Measurements from ENCODE around the gene TMEM201. TPM values are rescaled to one million over a fixed set of nuclear protein-coding genes. Genes with fewer than 3 reads are reported as not detected.
"Not testable (repeated sequence)": the region's sequence is repeated elsewhere in the genome, so short reads cannot be mapped to it uniquely, and the experiment has no call there.

Gene TMEM201
- total RNA-seq, 4 donors from 2014 or later = 6.8 to 10.5 (median 8.2) TPM

- WGBS = 82% methylated on average over 5 of the region's 5 CpGs
- Histone ChIP-seq H3K9me3 (no peaks in the 10 kb centered on the region), H3K4me3 (no peak overlapping the region), H3K36me3 (peaks cover 0 to 46% (median 12%) of the 10 kb centered on the region in 4 donors), H3K27me3 (no peaks in the 10 kb centered on the region), H3K4me1 (peaks cover 39 to 66% (median 63%) of the 10 kb centered on the region in 4 donors), H3K27ac (replicated peaks in 1 of 4) (peak overlapping the region in 3 of 4 donors; percentile 77 to 82 (median 77))
- TF ChIP-seq EP300 (IDR thresholded peaks at IDR 0.05) (no peak), CTCF (IDR thresholded peaks at IDR 0.05) (no peak), POLR2AphosphoS5 (IDR thresholded peaks at IDR 0.05) (no peak), POLR2A (IDR thresholded peaks at IDR 0.05; ENCODE audit: low read depth) (no peak)
- DNase-seq (ENCODE audit: extremely low spot score) = no peak
- intact Hi-C loops (cut with DNase I) = no loop called here
Measured at GRCh38 chr1:9557624-9558023, 31.1 kb upstream of the TMEM201 start.

GRCh38 chr1:9558271-9558945, 30.3 kb upstream of the TMEM201 start:
- H3K27me3 ChIP-seq = no peaks in the 10 kb centered on the region
- H3K4me1 ChIP-seq = peaks cover 39 to 69% (median 63%) of the 10 kb centered on the region in 4 donors
- no peak overlapping the region for H3K4me3 ChIP-seq
- peak overlapping the region; percentile 51 to 82 (median 77) for H3K27ac ChIP-seq (replicated peaks in 1 of 4)
- no peaks in the 10 kb centered on the region for H3K9me3 ChIP-seq
- WGBS = 60% methylated on average over 6 of the region's 6 CpGs
- no peak for DNase-seq (ENCODE audit: extremely low spot score)
- H3K36me3 ChIP-seq = peaks cover 0 to 46% (median 12%) of the 10 kb centered on the region in 4 donors
- no peak for TF ChIP-seq EP300 (IDR thresholded peaks at IDR 0.05)
- TF ChIP-seq CTCF (IDR thresholded peaks at IDR 0.05) = peak in 1 of 3 experiments; percentile 7
- no peak for TF ChIP-seq POLR2A (IDR thresholded peaks at IDR 0.05; ENCODE audit: low read depth)
- no peak for TF ChIP-seq POLR2AphosphoS5 (IDR thresholded peaks at IDR 0.05)
- intact Hi-C loops (cut with DNase I) = no loop called here

GRCh38 chr1:9558946-9559545, 29.7 kb upstream of the TMEM201 start:
- Histone ChIP-seq H3K4me3 (no peak overlapping the region), H3K27me3 (no peaks in the 10 kb centered on the region), H3K4me1 (peaks cover 39 to 72% (median 63%) of the 10 kb centered on the region in 4 donors), H3K36me3 (peaks cover 0 to 41% (median 10%) of the 10 kb centered on the region in 4 donors), H3K27ac (replicated peaks in 1 of 4) (peak overlapping the region; percentile 51 to 82 (median 77)), H3K9me3 (no peaks in the 10 kb centered on the region)
- TF ChIP-seq POLR2AphosphoS5 (IDR thresholded peaks at IDR 0.05) = no peak
- no peak for TF ChIP-seq POLR2A (IDR thresholded peaks at IDR 0.05; ENCODE audit: low read depth)
- TF ChIP-seq EP300 (IDR thresholded peaks at IDR 0.05) = no peak
- TF ChIP-seq CTCF (IDR thresholded peaks at IDR 0.05) = no peak
- no peak for DNase-seq (ENCODE audit: extremely low spot score)
- WGBS = 58% methylated on average over 11 of the region's 11 CpGs
- intact Hi-C loops (cut with DNase I) = no loop called here

GRCh38 chr1:9559673-9560072, 29.0 kb upstream of the TMEM201 start:
- no peak for TF ChIP-seq POLR2A (IDR thresholded peaks at IDR 0.05; ENCODE audit: low read depth)
- no peak for TF ChIP-seq CTCF (IDR thresholded peaks at IDR 0.05)
- no peak for TF ChIP-seq EP300 (IDR thresholded peaks at IDR 0.05)
- no peak for TF ChIP-seq POLR2AphosphoS5 (IDR thresholded peaks at IDR 0.05)
- H3K4me3 ChIP-seq = no peak overlapping the region
- intact Hi-C loops (cut with DNase I) = no loop called here
- no peak for DNase-seq (ENCODE audit: extremely low spot score)
- 83% methylated on average over 5 of the region's 5 CpGs for WGBS
- no peaks in the 10 kb centered on the region for H3K9me3 ChIP-seq
- H3K27me3 ChIP-seq = no peaks in the 10 kb centered on the region
- H3K27ac ChIP-seq (replicated peaks in 1 of 4) = peak overlapping the region; percentile 51 to 82 (median 77)
- peaks cover 37 to 72% (median 63%) of the 10 kb centered on the region in 4 donors for H3K4me1 ChIP-seq
- peaks cover 0 to 36% (median 7%) of the 10 kb centered on the region in 4 donors for H3K36me3 ChIP-seq

- DNase-seq (ENCODE audit: extremely low spot score); intact Hi-C loops (cut with DNase I); H3K9me3 ChIP-seq; H3K4me3 ChIP-seq; H3K27me3 ChIP-seq: not testable (repeated sequence)
- peaks cover 0 to 35% (median 6%) of the 10 kb centered on the region in 4 donors for H3K36me3 ChIP-seq
- peak overlapping the region; percentile 51 to 82 (median 77) for H3K27ac ChIP-seq (replicated peaks in 1 of 4)
- H3K4me1 ChIP-seq = peaks cover 35 to 69% (median 60%) of the 10 kb centered on the region in 4 donors
- 86% methylated on average over 17 of the region's 17 CpGs for WGBS
Measured at GRCh38 chr1:9560090-9560489, 28.6 kb upstream of the TMEM201 start.
